HCT116 (cell line): ENCODE results near the gene C2CD2.

Source experiments
- CEBPB ChIP-seq: IDR thresholded peaks from 2 replicates; pipeline ENCODE4 v1.6.1; 2012; ENCODE audit warnings: low read depth
- EGR1 ChIP-seq: IDR thresholded peaks from 2 replicates; pipeline ENCODE4 v1.6.1; 2012; ENCODE audit warnings: low read depth
- EZH2 ChIP-seq: fragments of 200-600 bp; sonication (generic); IDR thresholded peaks from 2 replicates; pipeline ENCODE4 v1.6.1; 2017; ENCODE audit warnings: antibody characterized with exemption, mixed run types
- FOSL1 ChIP-seq: IDR thresholded peaks from 2 replicates; pipeline ENCODE4 v1.6.1; 2012; ENCODE audit warnings: low read depth
- POLR2A ChIP-seq: IDR thresholded peaks from 2 replicates; pipeline ENCODE4 v1.7.0; 2011; ENCODE audit warnings: borderline replicate concordance; ENCODE audit not compliant: insufficient read depth, insufficient read length; ENCODE audit errors: extremely low read depth
- POLR2AphosphoS5 ChIP-seq: IDR thresholded peaks from 2 replicates; pipeline ENCODE4 v1.6.1; 2011; ENCODE audit warnings: mild to moderate bottlenecking, low read depth, low read length, moderate library complexity
- REST ChIP-seq: IDR thresholded peaks from 2 replicates; pipeline ENCODE4 v1.6.1; 2012; ENCODE audit warnings: low read depth
- SIN3A ChIP-seq: IDR thresholded peaks from 2 replicates; pipeline ENCODE4 v1.6.1; 2012; ENCODE audit warnings: low read depth
- TCF7L2 ChIP-seq: IDR thresholded peaks from 2 replicates; pipeline ENCODE4 v1.7.0; 2011; ENCODE audit warnings: borderline replicate concordance, inconsistent platforms; ENCODE audit not compliant: insufficient read depth, insufficient read length; ENCODE audit errors: extremely low read depth
- TF ChIP-seq, protein P1 (sequence below), 3 experiments: fragments of 200-600 bp in 1 of 3; sonication (generic) in 1 of 3; IDR thresholded peaks in 2 of 3; conservative IDR thresholded peaks in 1 of 3; 2 replicates each; pipeline ENCODE4 v1.5.1; 2012 to 2017; ENCODE audit warnings: low read depth in 2 of 3, low read length in 2 of 3, antibody characterized with exemption in 1 of 3, borderline replicate concordance in 1 of 3, control low read depth in 1 of 3, mild to moderate bottlenecking in 1 of 3, mixed read lengths in 1 of 3, mixed run types in 1 of 3, moderate library complexity in 1 of 3; ENCODE audit not compliant: insufficient read depth in 1 of 3

DNA sequence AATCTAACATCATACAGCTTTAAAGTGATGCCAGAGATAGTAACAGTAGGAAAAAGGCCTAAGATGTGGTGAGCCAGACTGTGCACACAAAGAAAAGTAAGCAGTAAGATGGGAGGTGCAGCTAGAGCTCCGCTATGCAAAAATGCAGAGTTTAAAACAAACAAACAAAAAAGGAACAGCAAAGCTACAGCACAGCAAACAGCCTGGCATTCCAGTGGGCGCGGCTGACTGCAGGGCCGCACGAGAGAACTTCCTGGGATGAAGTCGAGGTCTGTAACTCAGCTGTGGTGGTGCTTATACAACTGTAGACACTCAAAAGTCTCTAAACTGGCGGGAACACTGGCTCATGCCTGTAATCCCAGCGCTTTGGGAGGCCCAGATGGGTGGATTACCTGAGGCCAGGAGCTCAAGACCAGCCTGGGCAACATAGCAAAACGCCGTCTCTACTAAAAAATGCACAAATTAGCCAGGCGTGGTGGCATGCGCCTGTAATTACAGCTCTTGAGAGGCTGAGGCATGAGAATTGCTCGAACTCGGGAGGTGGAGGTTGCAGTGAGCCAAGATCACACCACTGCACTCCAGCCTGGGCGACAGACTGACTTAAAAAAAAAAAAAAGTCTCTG, 104.7 kb downstream of the C2CD2 start:
- no peak for TF ChIP-seq EZH2
- TF ChIP-seq FOSL1 = no peak
- TF ChIP-seq TCF7L2 = no peak
- TF ChIP-seq REST = no peak
- no peak for TF ChIP-seq POLR2AphosphoS5
- TF ChIP-seq POLR2A = no peak
- TF ChIP-seq, protein P1, sequence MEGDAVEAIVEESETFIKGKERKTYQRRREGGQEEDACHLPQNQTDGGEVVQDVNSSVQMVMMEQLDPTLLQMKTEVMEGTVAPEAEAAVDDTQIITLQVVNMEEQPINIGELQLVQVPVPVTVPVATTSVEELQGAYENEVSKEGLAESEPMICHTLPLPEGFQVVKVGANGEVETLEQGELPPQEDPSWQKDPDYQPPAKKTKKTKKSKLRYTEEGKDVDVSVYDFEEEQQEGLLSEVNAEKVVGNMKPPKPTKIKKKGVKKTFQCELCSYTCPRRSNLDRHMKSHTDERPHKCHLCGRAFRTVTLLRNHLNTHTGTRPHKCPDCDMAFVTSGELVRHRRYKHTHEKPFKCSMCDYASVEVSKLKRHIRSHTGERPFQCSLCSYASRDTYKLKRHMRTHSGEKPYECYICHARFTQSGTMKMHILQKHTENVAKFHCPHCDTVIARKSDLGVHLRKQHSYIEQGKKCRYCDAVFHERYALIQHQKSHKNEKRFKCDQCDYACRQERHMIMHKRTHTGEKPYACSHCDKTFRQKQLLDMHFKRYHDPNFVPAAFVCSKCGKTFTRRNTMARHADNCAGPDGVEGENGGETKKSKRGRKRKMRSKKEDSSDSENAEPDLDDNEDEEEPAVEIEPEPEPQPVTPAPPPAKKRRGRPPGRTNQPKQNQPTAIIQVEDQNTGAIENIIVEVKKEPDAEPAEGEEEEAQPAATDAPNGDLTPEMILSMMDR (IDR thresholded peaks at IDR 0.05 in 2 of 3, conservative IDR thresholded peaks at IDR 0.05 in 1 of 3; ENCODE audit: borderline replicate concordance in 1 of 3, insufficient read depth in 1 of 3, low read depth in 2 of 3, low read length in 2 of 3) = no peak
- no peak for TF ChIP-seq EGR1
- no peak for TF ChIP-seq CEBPB
- TF ChIP-seq SIN3A = no peak
